Fibroblast of lung (primary cell): ENCODE data around the gene PRPF4. TPM values are rescaled to one million over a fixed set of nuclear protein-coding genes. Genes with fewer than 3 reads are reported as not detected.
"Not testable (repeated sequence)": the region's sequence is repeated elsewhere in the genome, so short reads cannot be mapped to it uniquely, and the experiment has no call there.

Source experiments
- DNase-seq, 2 donors: peaks; one replicate each; pipeline versions ENCODE4 v3.0.0 to v3.0.0-alpha.2; 2010; ENCODE audit warnings: low read depth in 2 of 2
- H2AFZ ChIP-seq: 2 replicates; pipeline ENCODE4 v1.5.1; 2012; ENCODE audit warnings: low read length, control low read depth, inconsistent platforms
- H3K27ac ChIP-seq: 2 replicates; pipeline ENCODE4 v1.5.1; 2011; ENCODE audit warnings: low read length, control low read depth; ENCODE audit not compliant: insufficient read depth
- H3K27me3 ChIP-seq: 2 replicates; pipeline ENCODE4 v1.5.1; 2011; ENCODE audit warnings: mild to moderate bottlenecking, low read length; ENCODE audit not compliant: control insufficient read depth, insufficient read depth
- H3K36me3 ChIP-seq: 2 replicates; pipeline ENCODE4 v1.5.1; 2011; ENCODE audit warnings: low read length; ENCODE audit not compliant: control insufficient read depth, insufficient read depth
- H3K4me1 ChIP-seq: 2 replicates; pipeline ENCODE4 v1.5.1; 2011; ENCODE audit warnings: low read length; ENCODE audit not compliant: control insufficient read depth, insufficient read depth; ENCODE audit errors: extremely low read depth
- H3K4me2 ChIP-seq: 2 replicates; pipeline ENCODE4 v1.5.1; 2011; ENCODE audit warnings: low read length, control low read depth; ENCODE audit not compliant: insufficient read depth; ENCODE audit errors: extremely low read depth
- H3K4me3 ChIP-seq, 4 experiments: fragments of 200-600 bp in 1 of 4; sonication (generic) in 1 of 4; replicated peaks in 1 of 4; 2 replicates each; pipeline ENCODE4 v1.5.1; 2011 to 2016; ENCODE audit warnings: low read length in 4 of 4, low read depth in 3 of 4, mild to moderate bottlenecking in 3 of 4, control low read depth in 2 of 4, inconsistent platforms in 1 of 4, mixed read lengths in 1 of 4; ENCODE audit not compliant: insufficient read depth in 1 of 4; ENCODE audit errors: control extremely low read depth in 1 of 4
- H3K79me2 ChIP-seq: 2 replicates; pipeline ENCODE4 v1.5.1; 2012; ENCODE audit warnings: mild to moderate bottlenecking, low read length, inconsistent platforms; ENCODE audit not compliant: control insufficient read depth, insufficient read depth
- H3K9ac ChIP-seq: 2 replicates; pipeline ENCODE4 v1.5.1; 2011; ENCODE audit warnings: mild to moderate bottlenecking, low read length, control low read depth; ENCODE audit not compliant: insufficient read depth
- H3K9me3 ChIP-seq: 2 replicates; pipeline ENCODE4 v1.5.1; 2012; ENCODE audit warnings: low read depth, low read length; ENCODE audit not compliant: control insufficient read depth, insufficient read depth
- H4K20me1 ChIP-seq: 2 replicates; pipeline ENCODE4 v1.5.1; 2011; ENCODE audit warnings: low read length; ENCODE audit not compliant: control insufficient read depth, insufficient read depth; ENCODE audit errors: extremely low read depth
- CTCF ChIP-seq, 2 donors: IDR thresholded peaks in 1 of 2; conservative IDR thresholded peaks in 1 of 2; 1 replicate in 1 of 2; 2 replicates in 1 of 2; pipeline ENCODE4 v1.5.1; 2011 to 2012; ENCODE audit warnings: low read length in 2 of 2, control low read depth in 1 of 2, inconsistent platforms in 1 of 2, low read depth in 1 of 2, mild to moderate bottlenecking in 1 of 2
- EZH2 ChIP-seq: IDR thresholded peaks from 2 replicates; pipeline ENCODE4 v1.5.1; 2012; ENCODE audit warnings: low read length, control low read depth, mild to moderate bottlenecking; ENCODE audit errors: missing control alignments
- polyA plus RNA-seq, 2 donors: library from polyadenylated mRNA; depleted of rRNA in 1 of 2; stranded (reverse) in 1 of 2; unstranded in 1 of 2; fragments of >200 nt; gene quantifications; 2 replicates each; pipeline ENCODE4 v1.2.1, GENCODE V29; 2011 to 2012; ENCODE audit warnings: missing spikeins in 1 of 2
- total RNA-seq: library from RNA; depleted of rRNA; stranded (reverse); fragments of >200 nt; gene quantifications from 2 replicates; pipeline ENCODE4 v1.2.1, GENCODE V29; 2014

PRPF4 gene
- total and polyA plus RNA-seq, 2 donors (not counting 1 experiment from before 2014, with no cell fraction given), result 19.5 to 25.1 TPM

- Histone ChIP-seq H4K20me1 (no peaks in the 10 kb centered on the region), H3K9me3 (no peaks in the 10 kb centered on the region), H3K79me2 (no peaks in the 10 kb centered on the region), H3K4me1 (peaks cover 3% of the 10 kb centered on the region), H2AFZ (no peak overlapping the region), H3K27me3 (no peaks in the 10 kb centered on the region), H3K4me2 (no peak overlapping the region), H3K27ac (no peak overlapping the region), H3K4me3 (no peak overlapping the region), H3K36me3 (peaks cover 19% of the 10 kb centered on the region), H3K9ac (no peak overlapping the region)
- no peak for TF ChIP-seq CTCF (conservative IDR thresholded peaks at IDR 0.05 in 1 of 2, IDR thresholded peaks at IDR 0.05 in 1 of 2; ENCODE audit: low read depth in 1 of 2, low read length in 2 of 2)
- TF ChIP-seq EZH2, result no peak
- DNase-seq, result no peak
These were observed 13.6 kb downstream of the PRPF4 start for GRCh38 chr9:113289091-113289490.

GRCh38 chr9:113290052-113290607 lies 14.7 kb downstream of the PRPF4 start:
- H3K36me3 ChIP-seq, result peaks cover 19% of the 10 kb centered on the region

GRCh38 chr9:113293285-113293878 lies 17.9 kb downstream of the PRPF4 start:
- Histone ChIP-seq H3K36me3 (peaks cover 11% of the 10 kb centered on the region), H3K9ac (no peak overlapping the region), H2AFZ (no peak overlapping the region), H3K79me2 (no peaks in the 10 kb centered on the region), H4K20me1 (no peaks in the 10 kb centered on the region), H3K27ac (peak overlapping the region; percentile 8), H3K9me3 (no peaks in the 10 kb centered on the region), H3K27me3 (no peaks in the 10 kb centered on the region), H3K4me2 (no peak overlapping the region), H3K4me3 (no peak overlapping the region), H3K4me1 (peaks cover 3% of the 10 kb centered on the region)
- peak in 1 of 2 donors; percentile 74 for DNase-seq
- TF ChIP-seq EZH2 (no peak), CTCF (conservative IDR thresholded peaks at IDR 0.05 in 1 of 2, IDR thresholded peaks at IDR 0.05 in 1 of 2; ENCODE audit: low read depth in 1 of 2, low read length in 2 of 2) (no peak)

More at GRCh38 chr9:113290052-113290607, 14.7 kb downstream of the PRPF4 start:
- Histone ChIP-seq H3K9ac (no peak overlapping the region), H3K27me3 (no peaks in the 10 kb centered on the region), H3K4me3 (no peak overlapping the region), H3K79me2 (no peaks in the 10 kb centered on the region), H3K9me3 (no peaks in the 10 kb centered on the region), H3K4me1 (peaks cover 3% of the 10 kb centered on the region), H3K27ac (no peak overlapping the region), H2AFZ (no peak overlapping the region), H3K4me2 (no peak overlapping the region), H4K20me1 (no peaks in the 10 kb centered on the region)
- DNase-seq, result no peak
- TF ChIP-seq CTCF (conservative IDR thresholded peaks at IDR 0.05 in 1 of 2, IDR thresholded peaks at IDR 0.05 in 1 of 2; ENCODE audit: low read depth in 1 of 2, low read length in 2 of 2) (no peak), EZH2 (no peak)

GRCh38 chr9:113296247-113296646 lies 20.8 kb downstream of the PRPF4 start:
- H3K9ac ChIP-seq, result not testable (repeated sequence)

More at GRCh38 chr9:113296247-113296646, 20.8 kb downstream of the PRPF4 start:
- H2AFZ ChIP-seq, H3K9me3 ChIP-seq, H4K20me1 ChIP-seq, H3K27ac ChIP-seq, H3K4me3 ChIP-seq, H3K4me1 ChIP-seq, H3K36me3 ChIP-seq, H3K4me2 ChIP-seq, H3K79me2 ChIP-seq, DNase-seq, H3K27me3 ChIP-seq: not testable (repeated sequence)
